NCI-H2107 treated with DMSO at 0.1 percent for 48 hours (cell line): Measurements from ENCODE around the gene CENPN.
A peak's percentile ranks its signal among the peaks of the same experiment; 100 is the strongest.

ENCODE experiments used
- DNase-seq: peaks from one replicate; lab custom pipeline; 2025; ENCODE audit not compliant: unreplicated experiment; lab: John Stamatoyannopoulos, UW

The CENPN gene

GRCh38 chr16:81006813-81007695, at the start of gene CENPN, which contains the start of gene CMC2:
Gene CENPN (plus strand): TSS chr16:81007214. CDS start chr16:81011940, 4,726 bp downstream.
Gene CMC2 (minus strand): TSS chr16:81006885. CDS start chr16:80997394, 9,491 bp downstream.
- peak; percentile 93 for DNase-seq

GRCh38 chr16:80958284-80958683, 48.7 kb upstream of the CENPN start:
- DNase-seq, result no peak

- no peak for DNase-seq
Observed at GRCh38 chr16:80962879-80963278, 44.1 kb upstream of the CENPN start.

- no peak for DNase-seq
Observed at GRCh38 chr16:80964351-80964750, 42.7 kb upstream of the CENPN start.

GRCh38 chr16:80966617-80967016, 40.4 kb upstream of the CENPN start:
- DNase-seq, result no peak

- no peak for DNase-seq
Observed at GRCh38 chr16:80968386-80969113, 38.5 kb upstream of the CENPN start.

DNA sequence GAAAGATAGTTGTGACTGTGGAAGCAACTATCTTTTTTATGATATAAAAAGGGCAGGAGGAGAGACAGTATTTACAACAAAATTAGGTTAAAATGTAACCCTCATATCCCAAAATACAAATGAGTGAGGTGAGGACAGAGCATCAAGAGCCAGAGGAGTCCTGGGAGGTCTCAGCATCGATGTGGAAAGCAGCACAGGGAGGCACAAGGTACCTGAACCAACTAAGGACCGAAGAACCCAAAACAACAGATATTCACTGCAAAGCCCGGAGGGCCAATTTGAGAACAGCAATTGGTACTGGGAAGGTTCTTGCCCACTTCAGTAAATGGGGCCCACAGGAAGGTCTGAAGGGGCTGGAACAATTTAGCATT, 37.9 kb upstream of the CENPN start:
- no peak for DNase-seq

DNA sequence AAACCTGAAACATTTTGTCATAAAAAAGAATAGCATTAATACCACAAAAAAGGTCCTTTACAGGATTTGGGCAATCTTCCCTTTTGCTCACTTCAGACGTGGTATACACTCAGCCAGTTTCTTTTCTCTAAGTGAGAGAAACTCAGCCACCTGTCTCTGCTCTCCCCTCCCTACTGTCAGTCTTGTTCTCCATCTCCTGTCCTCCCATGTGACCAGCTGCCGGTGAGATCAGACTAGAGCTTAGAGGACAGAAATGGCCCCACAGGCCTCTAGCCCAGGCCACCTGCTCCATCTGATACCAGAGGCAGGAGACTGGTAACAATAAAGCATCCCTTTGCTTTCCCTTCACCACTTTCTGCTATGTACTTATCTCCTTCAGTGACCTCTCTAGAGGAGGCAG, 35.2 kb upstream of the CENPN start:
- DNase-seq, result peak; percentile 67

GRCh38 chr16:80972611-80973010, 34.4 kb upstream of the CENPN start:
- DNase-seq, result no peak

- DNase-seq, result no peak
Observed at GRCh38 chr16:80973991-80974390, 33.0 kb upstream of the CENPN start.

- no peak for DNase-seq
Observed at GRCh38 chr16:80974649-80975376, 32.2 kb upstream of the CENPN start.

DNA sequence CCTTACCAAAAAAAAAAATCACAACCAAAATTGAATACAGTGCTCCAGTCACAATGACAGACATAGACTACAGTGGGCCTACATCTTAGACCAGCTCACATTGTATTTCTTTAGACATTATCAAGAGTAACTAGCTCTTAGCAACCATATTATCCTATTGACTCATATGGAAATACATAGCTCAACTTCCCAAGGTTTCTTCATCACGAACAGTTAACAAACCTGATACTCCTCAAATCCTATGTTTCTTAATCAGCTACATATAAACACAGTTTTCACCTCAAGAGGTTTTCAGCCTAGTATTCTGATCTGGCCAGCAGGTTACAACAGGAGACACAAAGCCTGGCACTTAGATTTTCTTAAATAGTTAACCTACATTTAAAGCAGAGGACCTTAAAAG, 30.1 kb upstream of the CENPN start:
- no peak for DNase-seq

- no peak for DNase-seq
Observed at GRCh38 chr16:80981103-80981502, 25.9 kb upstream of the CENPN start.

- peak; percentile 48 for DNase-seq
Observed at GRCh38 chr16:80982646-80983045, 24.4 kb upstream of the CENPN start.

- DNase-seq, result no peak
Observed at GRCh38 chr16:80984124-80984892, 22.7 kb upstream of the CENPN start.

DNA sequence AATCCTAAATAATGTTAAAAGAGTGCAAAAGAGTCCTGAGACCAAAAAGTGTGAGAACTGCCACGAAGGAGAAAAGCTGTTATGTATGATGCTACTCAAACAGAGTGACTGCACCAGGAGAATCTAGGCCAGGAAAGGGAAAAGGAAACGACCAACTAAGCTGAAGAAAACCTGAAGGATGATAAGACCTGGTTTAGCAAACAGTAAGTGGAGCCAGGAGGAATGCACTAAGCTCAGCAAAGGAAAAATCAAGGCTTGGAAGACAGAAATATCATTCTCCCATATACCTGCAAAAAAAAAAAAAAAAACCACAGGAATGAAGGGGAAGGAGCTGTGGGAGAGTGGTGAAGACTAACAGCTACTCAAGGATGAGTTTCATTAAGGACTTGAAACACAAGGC, 21.4 kb upstream of the CENPN start:
- no peak for DNase-seq

GRCh38 chr16:80986557-80986956, 20.5 kb upstream of the CENPN start:
- DNase-seq, result no peak

- DNase-seq, result no peak
Observed at GRCh38 chr16:80988756-80989155, 18.3 kb upstream of the CENPN start.

DNA sequence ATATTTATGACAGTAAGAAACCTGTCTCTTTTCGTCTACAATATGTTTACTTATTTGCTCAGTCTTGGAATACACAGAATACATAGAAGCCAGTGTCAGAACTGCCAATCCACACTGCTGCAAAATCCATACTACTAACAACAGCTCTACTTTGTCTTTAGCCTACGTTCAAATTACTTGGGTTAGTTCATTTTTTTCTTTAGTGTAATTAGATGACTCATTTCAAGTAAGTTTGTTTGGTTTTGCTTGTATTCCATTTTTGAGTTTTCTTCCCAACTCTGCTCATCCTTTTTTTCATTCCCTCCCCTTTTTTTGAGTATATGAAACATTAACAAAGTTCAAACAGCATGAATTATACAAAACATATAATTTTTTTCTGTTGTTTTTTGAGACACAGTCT, 17.2 kb upstream of the CENPN start:
- DNase-seq, result no peak

DNA sequence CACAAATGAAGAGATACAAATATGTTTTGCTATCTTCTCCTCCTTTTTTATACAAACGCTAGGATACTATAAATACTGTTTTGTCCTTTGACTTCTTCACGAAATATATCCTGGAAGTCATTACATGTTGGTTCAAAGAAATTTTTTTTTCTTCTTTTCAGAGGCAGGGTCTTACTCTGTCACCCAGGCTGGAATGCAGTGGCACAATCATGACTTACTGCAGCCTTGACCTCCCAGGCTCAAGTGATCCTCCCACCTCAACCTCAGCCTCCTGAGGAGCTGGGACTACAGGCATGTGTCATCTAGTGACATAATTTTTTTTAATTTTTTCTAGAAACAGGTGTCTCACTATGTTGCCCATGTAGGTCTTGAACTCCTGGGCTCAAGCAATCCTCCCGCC, 16.4 kb upstream of the CENPN start:
- no peak for DNase-seq

DNA sequence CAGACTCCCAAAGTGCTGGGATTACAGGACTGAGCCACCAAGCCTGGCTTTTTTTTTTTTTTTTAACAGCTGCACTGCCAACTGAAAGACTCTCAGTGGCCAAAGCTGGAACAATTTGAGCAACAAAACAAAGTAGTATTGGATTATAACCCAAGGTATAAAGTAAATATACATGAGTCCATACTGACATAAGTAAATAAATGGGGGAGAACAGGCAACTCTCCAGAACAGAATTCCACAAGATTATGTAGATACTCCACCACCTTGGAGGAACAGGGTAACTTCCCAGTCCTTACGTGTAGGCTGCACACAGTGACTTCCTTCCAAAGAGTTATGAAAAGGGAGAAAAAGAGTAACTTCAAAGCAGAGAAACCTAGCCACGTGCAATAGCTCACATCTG, 16.0 kb upstream of the CENPN start:
- no peak for DNase-seq
